Vagina (tissue), 2 donors: ENCODE data around the gene SLC12A8. TPM values are rescaled to one million over a fixed set of nuclear protein-coding genes. Genes with fewer than 3 reads are reported as not detected.

ENCODE experiments used
- DNase-seq, 2 donors: peaks; one replicate each; pipeline ENCODE4 v3.0.0-alpha.2; 2017; ENCODE audit errors: extremely low spot score in 2 of 2
- H3K27ac ChIP-seq: fragments of 200-600 bp; sonication (generic); one replicate; pipeline ENCODE4 v1.5.1; 2019
- H3K27me3 ChIP-seq: fragments of 200-600 bp; sonication (generic); one replicate; pipeline ENCODE4 v1.5.1; 2019
- H3K36me3 ChIP-seq, 2 donors: fragments of 200-600 bp; sonication (generic); one replicate each; pipeline ENCODE4 v1.5.1; 2017 to 2019
- H3K4me1 ChIP-seq: fragments of 200-600 bp; sonication (generic); one replicate; pipeline ENCODE4 v1.5.1; 2019
- H3K4me3 ChIP-seq, 2 donors: fragments of 200-600 bp; sonication (generic); 1 replicate in 1 of 2; 2 replicates in 1 of 2; pipeline ENCODE4 v1.5.1; 2016 to 2019
- H3K9me3 ChIP-seq: fragments of 200-600 bp; sonication (generic); one replicate; pipeline ENCODE4 v1.5.1; 2019
- CTCF ChIP-seq, 3 experiments: fragments of 450-650 bp in 2 of 3; fragments of 200-600 bp in 1 of 3; sonication (generic) in 1 of 3; IDR thresholded peaks; one replicate each; pipeline ENCODE4 v1.5.1; 2017 to 2019; ENCODE audit warnings: antibody characterized with exemption in 3 of 3, mild to moderate bottlenecking in 2 of 3, moderate library complexity in 2 of 3
- POLR2A ChIP-seq, 2 donors: fragments of 450-650 bp; IDR thresholded peaks; one replicate each; pipeline ENCODE4 v1.6.1; 2017; ENCODE audit warnings: antibody characterized with exemption in 2 of 2, mild to moderate bottlenecking in 2 of 2, moderate library complexity in 2 of 2
- POLR2AphosphoS5 ChIP-seq, 2 donors: sonication (generic); formaldehyde crosslinking; IDR thresholded peaks; one replicate each; pipeline ENCODE4 v1.9.0; 2017; ENCODE audit warnings: antibody characterized with exemption in 2 of 2, mild to moderate bottlenecking in 2 of 2, low read depth in 1 of 2; ENCODE audit not compliant: insufficient read depth in 1 of 2
- intact Hi-C: fragments of 100-400 bp; cut with DNase I; formaldehyde crosslinking; loops from one replicate; pipeline ENCODE4 v1.15.1; 2023
- total RNA-seq: library from RNA; depleted of rRNA; stranded (reverse); fragments of >200 nt; gene quantifications from one replicate; pipeline ENCODE4 v1.2.3, GENCODE V29; 2016

Gene SLC12A8
- total RNA-seq, 1 donor from 2014 or later = 6.1 TPM

- no peak for DNase-seq
- no peaks in the 10 kb centered on the region for H3K9me3 ChIP-seq
- intact Hi-C loops = no loop called here
- no peaks in the 10 kb centered on the region for H3K36me3 ChIP-seq
- H3K27me3 ChIP-seq = no peaks in the 10 kb centered on the region
- TF ChIP-seq POLR2A (IDR thresholded peaks at IDR 0.05) (no peak), POLR2AphosphoS5 (IDR thresholded peaks at IDR 0.05; ENCODE audit: insufficient read depth in 1 of 2, low read depth in 1 of 2) (peak in 1 of 2 donors; percentile 70)
- H3K4me3 ChIP-seq = no peak overlapping the region
- H3K27ac ChIP-seq = peak overlapping the region; percentile 70
- H3K4me1 ChIP-seq = peaks cover 40% of the 10 kb centered on the region
Observed at GRCh38 chr3:125107861-125108567, 104.5 kb downstream of the SLC12A8 start.

GRCh38 chr3:125107363-125107762 lies 105.2 kb downstream of the SLC12A8 start:
- no peak overlapping the region for H3K4me3 ChIP-seq
- H3K27me3 ChIP-seq = no peaks in the 10 kb centered on the region
- intact Hi-C loops = no loop called here
- H3K36me3 ChIP-seq = no peaks in the 10 kb centered on the region
- no peak for DNase-seq
- peaks cover 40% of the 10 kb centered on the region for H3K4me1 ChIP-seq
- H3K27ac ChIP-seq = peak overlapping the region; percentile 70
- TF ChIP-seq POLR2A (IDR thresholded peaks at IDR 0.05) (no peak), POLR2AphosphoS5 (IDR thresholded peaks at IDR 0.05; ENCODE audit: insufficient read depth in 1 of 2, low read depth in 1 of 2) (no peak), CTCF (IDR thresholded peaks at IDR 0.05) (no peak)
- no peaks in the 10 kb centered on the region for H3K9me3 ChIP-seq

GRCh38 chr3:125105116-125105515 lies 107.4 kb downstream of the SLC12A8 start:
- no peaks in the 10 kb centered on the region for H3K27me3 ChIP-seq
- DNase-seq = no peak
- H3K27ac ChIP-seq = no peak overlapping the region
- H3K36me3 ChIP-seq = no peaks in the 10 kb centered on the region
- H3K4me3 ChIP-seq = no peak overlapping the region
- intact Hi-C loops = no loop called here
- TF ChIP-seq POLR2A (IDR thresholded peaks at IDR 0.05) = no peak
- TF ChIP-seq POLR2AphosphoS5 (IDR thresholded peaks at IDR 0.05; ENCODE audit: insufficient read depth in 1 of 2, low read depth in 1 of 2) = no peak
- no peak for TF ChIP-seq CTCF (IDR thresholded peaks at IDR 0.05)
- H3K9me3 ChIP-seq = no peaks in the 10 kb centered on the region
- peaks cover 29% of the 10 kb centered on the region for H3K4me1 ChIP-seq

- intact Hi-C loops = no loop called here
- Histone ChIP-seq H3K36me3 (no peaks in the 10 kb centered on the region), H3K4me1 (peaks cover 24% of the 10 kb centered on the region), H3K4me3 (no peak overlapping the region), H3K9me3 (no peaks in the 10 kb centered on the region), H3K27ac (no peak overlapping the region), H3K27me3 (no peaks in the 10 kb centered on the region)
- no peak for DNase-seq
- no peak for TF ChIP-seq POLR2A (IDR thresholded peaks at IDR 0.05)
Observed at GRCh38 chr3:125104639-125105038, 107.9 kb downstream of the SLC12A8 start.

- TF ChIP-seq CTCF (IDR thresholded peaks at IDR 0.05) (no peak), POLR2AphosphoS5 (IDR thresholded peaks at IDR 0.05; ENCODE audit: insufficient read depth in 1 of 2, low read depth in 1 of 2) (no peak), POLR2A (IDR thresholded peaks at IDR 0.05) (no peak)
- H3K36me3 ChIP-seq = no peaks in the 10 kb centered on the region
- H3K4me1 ChIP-seq = peaks cover 12% of the 10 kb centered on the region
- DNase-seq = no peak
- no peak overlapping the region for H3K27ac ChIP-seq
- H3K9me3 ChIP-seq = no peaks in the 10 kb centered on the region
- no peaks in the 10 kb centered on the region for H3K27me3 ChIP-seq
- intact Hi-C loops = no loop called here
- H3K4me3 ChIP-seq = no peak overlapping the region
Observed at GRCh38 chr3:125103406-125103805, 109.1 kb downstream of the SLC12A8 start.

- intact Hi-C loops = no loop called here
- no peak overlapping the region for H3K4me3 ChIP-seq
- H3K27me3 ChIP-seq = no peaks in the 10 kb centered on the region
- no peak for DNase-seq
- H3K27ac ChIP-seq = no peak overlapping the region
- H3K9me3 ChIP-seq = no peaks in the 10 kb centered on the region
- no peak for TF ChIP-seq POLR2AphosphoS5 (IDR thresholded peaks at IDR 0.05; ENCODE audit: insufficient read depth in 1 of 2, low read depth in 1 of 2)
- TF ChIP-seq CTCF (IDR thresholded peaks at IDR 0.05) = no peak
- TF ChIP-seq POLR2A (IDR thresholded peaks at IDR 0.05) = no peak
- no peaks in the 10 kb centered on the region for H3K36me3 ChIP-seq
- H3K4me1 ChIP-seq = peaks cover 3% of the 10 kb centered on the region
Observed at GRCh38 chr3:125102470-125102869, 110.1 kb downstream of the SLC12A8 start.
